ENCODE data around the gene TOE1. TPM values are rescaled to one million over a fixed set of nuclear protein-coding genes. Genes with fewer than 3 reads are reported as not detected.
"Not testable (repeated sequence)": the region's sequence is repeated elsewhere in the genome, so short reads cannot be mapped to it uniquely, and the experiment has no call there.

TOE1 gene
- total RNA-seq, result 1 to 10 TPM; 5.5 to 8.5 (median 8.5) TPM

GRCh38 chr1:45339789-45340558, at the start of gene TOE1, which contains the start of gene MUTYH:
TSS of gene TOE1 (plus strand) at chr1:45340170. CDS start at chr1:45340253, 83 bp downstream.
TSS of gene MUTYH (minus strand) at chr1:45340440. CDS start at chr1:45334505, 5,935 bp downstream.
- DNase-seq (ENCODE audit: low spot score in 2 of 2), result peak; percentile 95 to 97
- H3K9me3 ChIP-seq, result no peaks in the 10 kb centered on the region
- peaks cover 30% of the 10 kb centered on the region for H3K36me3 ChIP-seq
- WGBS, result under 1% methylated on average over 15 of the region's 70 CpGs
- peak within 1 kb of the TSS; percentile 59 for H3K4me3 ChIP-seq
- H3K4me1 ChIP-seq, result peaks cover 23% of the 10 kb centered on the region
- TF ChIP-seq POLR2A (IDR thresholded peaks at IDR 0.05) (peak; percentile 25 to 83), EP300 (IDR thresholded peaks at IDR 0.05) (no peak), POLR2AphosphoS5 (IDR thresholded peaks at IDR 0.05) (peak in 2 of 3 donors; percentile 55 to 83)
- peak within 1 kb of the TSS; percentile 93 for H3K27ac ChIP-seq
- no peaks in the 10 kb centered on the region for H3K27me3 ChIP-seq

GRCh38 chr1:45291002-45291401, 49.0 kb upstream of the TOE1 start:
- WGBS, result 81% methylated on average over 6 of the region's 6 CpGs
- not testable (repeated sequence) for H3K9me3 ChIP-seq; DNase-seq (ENCODE audit: low spot score in 2 of 2)

GRCh38 chr1:45291716-45292115, 48.3 kb upstream of the TOE1 start:
- no peak overlapping the region for H3K4me3 ChIP-seq
- H3K27ac ChIP-seq, result no peak overlapping the region
- H3K9me3 ChIP-seq, result no peaks in the 10 kb centered on the region
- H3K27me3 ChIP-seq, result no peaks in the 10 kb centered on the region
- H3K4me1 ChIP-seq, result no peaks in the 10 kb centered on the region
- no peak for DNase-seq (ENCODE audit: low spot score in 2 of 2)
- H3K36me3 ChIP-seq, result no peaks in the 10 kb centered on the region
- WGBS, result 80% methylated on average over 2 of the region's 2 CpGs
- TF ChIP-seq POLR2AphosphoS5 (IDR thresholded peaks at IDR 0.05) (no peak), EP300 (IDR thresholded peaks at IDR 0.05) (no peak), POLR2A (IDR thresholded peaks at IDR 0.05) (no peak), CTCF (IDR thresholded peaks at IDR 0.05) (no peak)

More at GRCh38 chr1:45291002-45291401, 49.0 kb upstream of the TOE1 start:
- H3K27ac ChIP-seq, H3K27me3 ChIP-seq, H3K4me1 ChIP-seq, H3K36me3 ChIP-seq, H3K4me3 ChIP-seq: not testable (repeated sequence)

GRCh38 chr1:45297666-45298356, 42.2 kb upstream of the TOE1 start:
- DNase-seq (ENCODE audit: low spot score in 2 of 2), result no peak
- Histone ChIP-seq H3K36me3 (no peaks in the 10 kb centered on the region), H3K27me3 (no peaks in the 10 kb centered on the region), H3K4me1 (peaks cover 1% of the 10 kb centered on the region), H3K9me3 (no peaks in the 10 kb centered on the region), H3K27ac (no peak overlapping the region), H3K4me3 (no peak overlapping the region)
- 81% methylated on average over 8 of the region's 8 CpGs for WGBS
- no peak for TF ChIP-seq CTCF (IDR thresholded peaks at IDR 0.05)
- no peak for TF ChIP-seq POLR2AphosphoS5 (IDR thresholded peaks at IDR 0.05)
- no peak for TF ChIP-seq EP300 (IDR thresholded peaks at IDR 0.05)
- TF ChIP-seq POLR2A (IDR thresholded peaks at IDR 0.05), result no peak

- no peaks in the 10 kb centered on the region for H3K27me3 ChIP-seq
- peaks cover 9% of the 10 kb centered on the region for H3K4me1 ChIP-seq
- TF ChIP-seq CTCF (IDR thresholded peaks at IDR 0.05), result no peak
- no peak for TF ChIP-seq POLR2A (IDR thresholded peaks at IDR 0.05)
- H3K36me3 ChIP-seq, result no peaks in the 10 kb centered on the region
- no peak overlapping the region for H3K27ac ChIP-seq
- H3K4me3 ChIP-seq, result no peak overlapping the region
- WGBS, result 91% methylated on average over 1 of the region's 1 CpG
- no peaks in the 10 kb centered on the region for H3K9me3 ChIP-seq
- no peak for DNase-seq (ENCODE audit: low spot score in 2 of 2)
Measured at GRCh38 chr1:45299296-45299695, 40.7 kb upstream of the TOE1 start.

GRCh38 chr1:45299981-45300668, 39.8 kb upstream of the TOE1 start:
- H3K36me3 ChIP-seq, result no peaks in the 10 kb centered on the region
- 8% methylated on average over 4 of the region's 4 CpGs for WGBS

More at GRCh38 chr1:45299981-45300668, 39.8 kb upstream of the TOE1 start:
- TF ChIP-seq CTCF (IDR thresholded peaks at IDR 0.05), result peak; percentile 40 to 65
- no peak for TF ChIP-seq EP300 (IDR thresholded peaks at IDR 0.05)
- no peak for TF ChIP-seq POLR2A (IDR thresholded peaks at IDR 0.05)
- no peak for TF ChIP-seq POLR2AphosphoS5 (IDR thresholded peaks at IDR 0.05)
- Histone ChIP-seq H3K27me3 (no peaks in the 10 kb centered on the region), H3K27ac (no peak overlapping the region), H3K9me3 (no peaks in the 10 kb centered on the region), H3K4me1 (peaks cover 15% of the 10 kb centered on the region), H3K4me3 (no peak overlapping the region)
- DNase-seq (ENCODE audit: low spot score in 2 of 2), result no peak
